PC-3 (cell line): ENCODE data around the gene CDH4.

Source experiments
- CTCF ChIP-seq: fragments of 300-600 bp; sonication (generic); conservative IDR thresholded peaks from 2 replicates; pipeline ENCODE4 v1.5.1; 2017; ENCODE audit warnings: antibody characterized with exemption, low read depth, mild to moderate bottlenecking, low read length
- EZH2 ChIP-seq: fragments of 300-600 bp; sonication (generic); IDR thresholded peaks from one replicate; pipeline ENCODE4 v1.6.1; 2017; ENCODE audit warnings: antibody characterized with exemption, mild to moderate bottlenecking, low read length; ENCODE audit not compliant: unreplicated experiment

GRCh38 chr20:61281286-61281795, 29.3 kb downstream of the CDH4 start:
- TF ChIP-seq CTCF (no peak), EZH2 (no peak)
